Neuron (in vitro differentiated cells): ENCODE measurements around the gene EDNRA.

Experiments used
- H2AFZ ChIP-seq: one replicate; pipeline ENCODE4 v1.6.1; 2013; ENCODE audit warnings: low read depth, mild to moderate bottlenecking, inconsistent platforms, low read length, moderate library complexity
- H3K27me3 ChIP-seq: one replicate; pipeline ENCODE4 v1.6.1; 2013; ENCODE audit warnings: low read length; ENCODE audit not compliant: insufficient read depth
- H3K36me3 ChIP-seq: one replicate; pipeline ENCODE4 v1.6.1; 2013; ENCODE audit warnings: low read length; ENCODE audit not compliant: insufficient read depth
- H3K4me1 ChIP-seq: one replicate; pipeline ENCODE4 v1.6.1; 2013; ENCODE audit warnings: low read length; ENCODE audit not compliant: insufficient read depth
- H3K4me3 ChIP-seq: 2 replicates; pipeline ENCODE4 v1.5.1; 2013; ENCODE audit warnings: mild to moderate bottlenecking, low read length, moderate library complexity
- H3K9me3 ChIP-seq: one replicate; pipeline ENCODE4 v1.6.1; 2013; ENCODE audit warnings: low read length

Gene EDNRA

GRCh38 chr4:147566762-147567161 lies 85.9 kb downstream of the EDNRA start:
- no peak overlapping the region for H3K4me3 ChIP-seq

GRCh38 chr4:147567276-147567675 lies 86.4 kb downstream of the EDNRA start:
- no peaks in the 10 kb centered on the region for H3K36me3 ChIP-seq
- no peaks in the 10 kb centered on the region for H3K4me1 ChIP-seq
- H3K4me3 ChIP-seq: no peak overlapping the region
- no peak overlapping the region for H2AFZ ChIP-seq
- no peaks in the 10 kb centered on the region for H3K9me3 ChIP-seq
- H3K27me3 ChIP-seq: no peaks in the 10 kb centered on the region

More at GRCh38 chr4:147566762-147567161, 85.9 kb downstream of the EDNRA start:
- Histone ChIP-seq H3K4me1 (no peaks in the 10 kb centered on the region), H3K9me3 (no peaks in the 10 kb centered on the region), H3K27me3 (no peaks in the 10 kb centered on the region), H3K36me3 (no peaks in the 10 kb centered on the region), H2AFZ (no peak overlapping the region)

- Histone ChIP-seq H2AFZ (no peak overlapping the region), H3K4me1 (no peaks in the 10 kb centered on the region), H3K4me3 (no peak overlapping the region), H3K9me3 (no peaks in the 10 kb centered on the region), H3K27me3 (no peaks in the 10 kb centered on the region), H3K36me3 (no peaks in the 10 kb centered on the region)
Measured at GRCh38 chr4:147570616-147571015, 89.7 kb downstream of the EDNRA start.

GRCh38 chr4:147571036-147571770 lies 90.3 kb downstream of the EDNRA start:
- no peaks in the 10 kb centered on the region for H3K27me3 ChIP-seq
- no peak overlapping the region for H3K4me3 ChIP-seq
- no peak overlapping the region for H2AFZ ChIP-seq
- no peaks in the 10 kb centered on the region for H3K9me3 ChIP-seq
- no peaks in the 10 kb centered on the region for H3K36me3 ChIP-seq
- H3K4me1 ChIP-seq: no peaks in the 10 kb centered on the region

- no peaks in the 10 kb centered on the region for H3K9me3 ChIP-seq
- no peak overlapping the region for H3K4me3 ChIP-seq
- H3K4me1 ChIP-seq: no peaks in the 10 kb centered on the region
- no peaks in the 10 kb centered on the region for H3K36me3 ChIP-seq
- no peaks in the 10 kb centered on the region for H3K27me3 ChIP-seq
- H2AFZ ChIP-seq: no peak overlapping the region
Measured at GRCh38 chr4:147576084-147576483, 95.2 kb downstream of the EDNRA start.

- no peaks in the 10 kb centered on the region for H3K36me3 ChIP-seq
- H2AFZ ChIP-seq: no peak overlapping the region
- H3K27me3 ChIP-seq: no peaks in the 10 kb centered on the region
- no peaks in the 10 kb centered on the region for H3K9me3 ChIP-seq
- no peaks in the 10 kb centered on the region for H3K4me1 ChIP-seq
- no peak overlapping the region for H3K4me3 ChIP-seq
Measured at GRCh38 chr4:147578051-147578476, 97.2 kb downstream of the EDNRA start.

- H3K4me1 ChIP-seq: no peaks in the 10 kb centered on the region
- no peaks in the 10 kb centered on the region for H3K27me3 ChIP-seq
- no peaks in the 10 kb centered on the region for H3K9me3 ChIP-seq
- H2AFZ ChIP-seq: no peak overlapping the region
- H3K36me3 ChIP-seq: no peaks in the 10 kb centered on the region
- no peak overlapping the region for H3K4me3 ChIP-seq
Measured at GRCh38 chr4:147578593-147578992, 97.7 kb downstream of the EDNRA start.

GRCh38 chr4:147580396-147580795 lies 99.5 kb downstream of the EDNRA start:
- H2AFZ ChIP-seq: no peak overlapping the region
- no peaks in the 10 kb centered on the region for H3K36me3 ChIP-seq
- no peaks in the 10 kb centered on the region for H3K9me3 ChIP-seq
- no peaks in the 10 kb centered on the region for H3K4me1 ChIP-seq
- H3K4me3 ChIP-seq: no peak overlapping the region
- no peaks in the 10 kb centered on the region for H3K27me3 ChIP-seq

- Histone ChIP-seq H3K9me3 (no peaks in the 10 kb centered on the region), H2AFZ (no peak overlapping the region), H3K36me3 (no peaks in the 10 kb centered on the region), H3K27me3 (no peaks in the 10 kb centered on the region), H3K4me3 (no peak overlapping the region), H3K4me1 (peaks cover 9% of the 10 kb centered on the region)
Measured at GRCh38 chr4:147581606-147582350, 100.9 kb downstream of the EDNRA start.

- Histone ChIP-seq H3K9me3 (no peaks in the 10 kb centered on the region), H2AFZ (no peak overlapping the region), H3K27me3 (no peaks in the 10 kb centered on the region)
Measured at GRCh38 chr4:147582386-147583060, 101.6 kb downstream of the EDNRA start.

GRCh38 chr4:147583876-147584275 lies 103.0 kb downstream of the EDNRA start:
- Histone ChIP-seq H3K9me3 (no peaks in the 10 kb centered on the region), H3K4me3 (no peak overlapping the region), H2AFZ (no peak overlapping the region), H3K36me3 (no peaks in the 10 kb centered on the region), H3K27me3 (no peaks in the 10 kb centered on the region), H3K4me1 (peaks cover 16% of the 10 kb centered on the region)

More at GRCh38 chr4:147582386-147583060, 101.6 kb downstream of the EDNRA start:
- Histone ChIP-seq H3K4me1 (peaks cover 16% of the 10 kb centered on the region), H3K4me3 (no peak overlapping the region), H3K36me3 (no peaks in the 10 kb centered on the region)

GRCh38 chr4:147586032-147586431 lies 105.1 kb downstream of the EDNRA start:
- Histone ChIP-seq H3K9me3 (no peaks in the 10 kb centered on the region), H3K4me1 (peaks cover 20% of the 10 kb centered on the region), H3K4me3 (no peak overlapping the region), H3K27me3 (no peaks in the 10 kb centered on the region), H2AFZ (no peak overlapping the region), H3K36me3 (no peaks in the 10 kb centered on the region)

GRCh38 chr4:147586637-147587036 lies 105.7 kb downstream of the EDNRA start:
- Histone ChIP-seq H3K4me1 (peaks cover 22% of the 10 kb centered on the region), H3K4me3 (no peak overlapping the region), H3K9me3 (no peaks in the 10 kb centered on the region), H3K27me3 (no peaks in the 10 kb centered on the region), H2AFZ (no peak overlapping the region), H3K36me3 (no peaks in the 10 kb centered on the region)
